HG02571 (cell line): Measurements from ENCODE around the gene YY1.
"Not testable (repeated sequence)": the region's sequence is repeated elsewhere in the genome, so short reads cannot be mapped to it uniquely, and the experiment has no call there.

Experiments used
- ATAC-seq: cut with Tn5 transposase; IDR thresholded peaks from one replicate; pipeline ENCODE4 v1.9.1; 2021; ENCODE audit warnings: mild to moderate bottlenecking, moderate library complexity; ENCODE audit not compliant: unreplicated experiment

Gene YY1

DNA sequence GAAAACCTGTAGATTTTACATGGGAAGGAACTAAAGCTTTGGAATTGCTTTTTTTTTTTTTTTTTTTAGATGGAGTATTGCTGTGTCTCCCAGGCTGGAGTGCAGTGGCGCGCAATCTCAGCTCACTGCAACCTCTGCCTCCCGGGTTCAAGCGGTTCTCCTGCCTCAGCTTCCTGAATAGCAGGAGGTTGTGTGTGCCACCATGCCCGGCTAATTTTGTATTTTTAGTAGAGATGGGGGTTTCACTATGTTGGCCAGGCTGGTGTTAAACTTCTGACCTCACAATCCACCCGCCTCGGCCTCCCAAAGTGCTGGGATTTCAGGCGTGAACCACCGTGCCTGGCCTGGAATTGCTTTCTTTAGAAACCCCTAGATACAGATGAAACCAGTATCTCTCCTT is 44.5 kb downstream of the YY1 start:
- not testable (repeated sequence) for ATAC-seq

DNA sequence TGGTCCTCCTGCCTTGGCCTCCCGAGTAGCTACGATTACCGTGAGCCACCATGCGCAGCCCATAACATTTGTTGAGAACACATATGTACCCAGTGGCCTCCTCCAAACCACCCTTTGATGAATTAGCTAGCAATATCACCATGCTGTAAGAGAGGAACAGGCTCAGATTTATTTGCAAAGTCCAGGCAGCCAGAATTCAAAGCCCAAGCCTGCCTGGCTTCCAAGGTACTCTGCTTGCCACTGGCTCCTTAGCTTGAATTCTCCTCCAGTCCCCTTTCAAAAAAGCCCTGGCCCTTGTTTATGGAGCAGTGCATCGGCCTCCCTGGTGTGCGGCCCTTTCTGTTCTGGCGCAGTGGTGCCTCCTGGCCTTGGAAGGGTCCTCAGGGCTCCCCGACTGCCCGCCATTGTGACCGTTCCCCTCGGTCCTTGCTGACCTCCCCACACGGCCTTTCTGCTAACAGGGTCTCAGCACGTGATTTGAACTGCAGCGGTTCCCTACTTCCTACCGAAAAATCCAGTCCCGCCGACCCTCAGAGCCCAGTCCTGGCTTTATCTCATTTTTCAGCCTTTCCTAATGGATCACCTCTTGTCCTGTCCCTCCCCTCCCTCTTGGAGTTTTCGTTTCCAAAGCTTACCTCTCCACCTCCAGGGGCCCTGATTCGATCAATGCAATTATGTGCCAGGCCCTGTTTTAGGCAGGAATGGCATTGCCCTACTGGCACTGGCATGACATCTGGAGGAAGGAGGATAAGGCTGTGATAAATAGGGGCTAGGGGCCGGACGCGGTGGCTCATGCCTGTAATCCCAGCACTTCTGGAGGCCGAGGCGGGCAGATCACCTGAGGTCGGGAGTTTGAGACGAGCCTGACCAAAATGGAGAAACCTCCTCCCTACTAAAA is 45.3 kb downstream of the YY1 start:
- ATAC-seq = no peak

DNA sequence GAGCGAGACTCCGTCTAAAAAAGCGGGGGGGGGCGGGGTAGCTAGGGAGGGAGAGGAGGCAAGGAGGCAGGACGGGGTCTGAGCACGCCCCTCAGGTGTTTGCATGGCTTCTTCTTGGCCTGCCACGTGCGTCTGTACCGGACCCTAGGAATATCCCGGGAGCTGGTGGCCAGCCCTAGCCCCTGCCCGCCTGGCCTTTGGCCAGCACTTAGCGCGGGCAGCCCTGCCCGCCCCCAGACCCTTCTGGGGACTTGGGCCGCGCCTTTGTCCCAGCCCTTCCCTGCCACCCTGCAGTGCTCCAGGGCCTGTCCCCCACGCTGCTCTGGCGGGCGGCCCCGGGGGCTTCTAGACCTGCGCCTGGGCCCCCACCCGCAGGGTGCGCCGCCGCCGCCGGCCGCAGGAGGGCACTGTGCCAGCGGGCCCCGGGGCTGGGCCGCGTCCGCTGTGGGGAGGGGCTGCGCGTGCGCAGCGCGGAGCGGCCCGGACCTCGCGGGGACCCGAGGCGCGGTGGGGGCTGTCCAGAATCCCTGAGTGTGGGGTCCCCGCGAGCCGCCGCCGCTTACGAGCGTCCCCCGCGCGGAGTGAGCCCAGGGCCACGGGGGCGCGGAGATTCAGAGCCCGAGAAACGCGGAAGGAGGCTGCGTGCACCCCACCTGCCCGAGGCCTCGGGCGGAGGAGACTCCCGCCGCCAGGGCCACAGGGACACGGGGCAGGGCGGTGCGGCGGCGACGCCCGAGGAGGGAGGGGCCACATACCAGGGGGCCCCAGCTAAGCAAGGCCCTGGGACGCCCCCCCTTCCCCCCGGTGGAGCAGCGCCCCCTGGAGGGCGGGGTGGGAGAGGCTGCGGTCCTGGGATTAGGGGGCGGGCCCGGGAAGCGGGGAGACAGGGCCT is 46.3 kb downstream of the YY1 start:
- peak; percentile 80 for ATAC-seq

DNA sequence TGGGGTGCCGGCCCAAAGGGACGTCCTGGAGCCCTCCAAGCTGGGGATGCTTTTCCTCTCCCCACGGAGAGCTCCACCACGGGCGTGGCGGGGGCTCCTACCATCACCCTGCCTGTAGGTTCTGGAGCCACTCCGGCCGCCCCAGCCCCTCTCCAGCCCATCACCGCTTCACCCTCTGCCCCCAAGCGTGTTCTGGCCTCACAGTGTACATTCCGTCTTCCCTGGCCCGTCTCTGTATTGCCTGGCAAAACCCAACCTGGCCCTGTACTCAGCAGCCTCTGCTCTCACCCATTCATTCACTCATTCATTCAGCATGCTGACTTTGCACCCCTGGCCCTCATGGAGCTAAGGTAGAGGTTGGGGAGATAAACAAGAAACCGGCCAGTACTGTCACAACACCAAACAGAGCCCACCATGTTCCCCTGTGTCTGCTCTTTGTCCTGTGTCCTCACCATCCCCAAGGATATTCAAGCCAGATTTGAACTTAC is 47.0 kb downstream of the YY1 start:
- ATAC-seq = no peak

DNA sequence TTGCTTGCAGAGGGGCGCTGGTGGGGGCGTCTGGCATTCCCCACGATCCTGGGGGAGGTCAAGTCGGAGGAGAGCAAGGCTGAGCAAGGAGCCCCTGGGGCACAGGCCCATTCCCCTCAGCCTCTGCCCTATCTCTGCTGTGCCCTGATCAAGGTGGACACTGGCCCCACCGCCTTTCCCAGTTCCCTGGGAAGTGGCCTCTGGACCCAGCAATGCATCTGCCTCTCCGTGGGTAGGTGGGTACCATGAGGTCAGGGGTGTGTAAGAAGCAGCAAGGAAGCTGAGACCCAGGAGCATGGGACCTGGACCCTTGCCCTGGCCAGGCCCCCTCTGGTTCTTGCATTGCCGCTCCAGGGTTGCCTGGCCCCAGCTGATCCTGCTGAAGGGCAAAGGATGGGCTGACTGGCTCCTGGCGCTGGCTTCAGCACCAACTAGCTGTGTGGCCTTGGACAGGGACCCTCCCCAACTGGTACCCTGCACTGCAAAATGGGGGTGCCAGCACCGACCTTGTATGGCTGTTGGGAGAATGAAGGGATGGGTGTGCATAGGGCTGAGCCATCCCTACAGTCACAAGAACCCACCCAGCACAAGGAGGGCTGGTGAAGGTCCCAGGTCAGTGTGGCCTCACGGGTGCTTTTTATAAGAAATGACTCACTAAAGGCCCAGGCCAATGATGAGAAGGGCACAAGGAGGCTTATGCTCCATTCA is 47.7 kb downstream of the YY1 start:
- ATAC-seq = no peak

DNA sequence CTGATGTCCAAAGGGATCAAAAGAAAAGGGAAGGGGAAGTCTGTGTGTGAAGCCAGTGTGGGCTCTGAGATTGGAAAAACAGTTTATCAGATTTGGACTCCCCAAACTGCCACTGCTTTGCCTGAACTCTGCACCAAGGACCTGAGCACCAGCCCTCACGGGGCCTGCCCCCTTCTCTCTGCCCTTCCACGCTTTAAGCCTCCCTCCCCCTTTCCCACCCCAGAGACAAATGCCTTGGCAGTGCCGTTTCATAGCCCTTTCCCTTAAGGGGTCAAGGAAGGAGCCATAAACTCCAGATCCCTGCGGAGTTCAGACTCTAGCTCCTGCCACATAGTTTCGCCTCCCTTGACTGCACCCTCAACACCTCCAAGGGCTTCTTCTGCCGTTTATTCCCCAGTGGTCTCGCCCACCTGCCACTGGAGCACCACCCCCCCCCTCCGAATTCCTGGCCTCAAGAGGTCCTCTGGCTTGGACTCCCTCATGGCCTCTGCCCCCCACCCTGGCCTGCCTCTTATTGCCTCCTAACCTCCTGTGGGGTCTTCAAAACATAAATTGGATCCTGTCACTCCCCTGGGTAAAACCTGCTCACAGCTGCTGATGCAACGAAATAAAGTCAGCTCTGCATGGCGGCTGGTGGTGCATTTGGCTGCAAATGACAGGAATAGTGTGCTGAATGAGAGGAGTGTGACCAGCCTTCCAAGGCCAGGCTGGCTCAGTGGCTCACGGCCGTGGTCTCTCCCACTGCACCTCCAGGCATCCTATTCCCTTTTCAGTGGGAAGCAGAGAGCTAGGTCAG is 48.5 kb downstream of the YY1 start:
- ATAC-seq = no peak

DNA sequence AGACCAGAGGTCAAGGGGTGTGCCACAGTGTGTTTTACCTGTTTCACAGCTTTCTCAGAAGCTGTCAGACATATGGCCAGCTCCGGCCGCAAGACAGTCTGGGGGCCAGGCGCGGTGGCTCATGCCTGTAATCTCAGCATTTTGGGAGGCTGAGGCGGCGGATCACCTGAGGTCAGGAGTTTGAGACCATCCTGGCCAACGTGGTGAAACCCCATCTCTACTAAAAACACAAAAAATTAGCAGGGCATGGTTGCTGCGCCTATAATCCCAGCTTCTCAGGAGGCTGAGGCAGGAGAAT is 49.0 kb downstream of the YY1 start:
- ATAC-seq = not testable (repeated sequence)

DNA sequence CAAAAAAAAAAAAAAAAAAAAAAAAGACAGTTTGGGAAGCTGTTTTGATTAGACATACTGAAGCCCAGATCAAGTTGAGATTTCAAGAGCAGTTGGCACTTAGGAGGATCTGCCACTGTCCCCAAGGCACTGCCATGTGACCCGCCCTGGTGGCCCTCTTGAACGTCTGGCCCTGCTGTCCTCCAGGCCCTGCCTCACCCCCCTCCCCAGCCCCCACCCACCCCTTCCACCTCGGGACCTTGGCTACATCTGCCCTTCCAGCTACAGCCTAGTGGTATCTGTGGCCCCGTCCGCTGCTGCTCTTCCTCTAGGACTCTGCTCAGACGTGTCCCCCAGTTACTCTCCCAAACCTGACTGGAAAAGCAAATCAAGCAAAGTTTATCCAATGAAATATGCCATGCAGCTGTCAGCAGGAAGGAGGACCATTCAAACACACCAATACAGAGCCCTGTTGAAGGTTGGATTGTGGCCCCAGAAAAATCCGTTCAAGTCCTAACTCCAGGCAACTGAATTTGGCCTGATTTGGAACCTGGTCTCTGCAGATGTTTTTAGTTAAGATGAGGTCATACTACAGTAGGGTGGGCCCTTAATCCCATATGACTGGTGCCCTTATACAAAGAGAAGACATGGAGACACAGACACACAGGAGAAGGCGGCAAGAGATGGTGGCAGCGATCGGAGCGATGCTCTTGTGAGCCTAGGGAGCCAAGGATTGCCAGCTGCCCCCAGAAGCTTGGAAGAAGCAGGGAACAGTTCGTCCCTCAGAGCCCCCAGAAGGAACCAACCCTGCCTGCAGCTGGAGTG is 49.6 kb downstream of the YY1 start:
- no peak for ATAC-seq

DNA sequence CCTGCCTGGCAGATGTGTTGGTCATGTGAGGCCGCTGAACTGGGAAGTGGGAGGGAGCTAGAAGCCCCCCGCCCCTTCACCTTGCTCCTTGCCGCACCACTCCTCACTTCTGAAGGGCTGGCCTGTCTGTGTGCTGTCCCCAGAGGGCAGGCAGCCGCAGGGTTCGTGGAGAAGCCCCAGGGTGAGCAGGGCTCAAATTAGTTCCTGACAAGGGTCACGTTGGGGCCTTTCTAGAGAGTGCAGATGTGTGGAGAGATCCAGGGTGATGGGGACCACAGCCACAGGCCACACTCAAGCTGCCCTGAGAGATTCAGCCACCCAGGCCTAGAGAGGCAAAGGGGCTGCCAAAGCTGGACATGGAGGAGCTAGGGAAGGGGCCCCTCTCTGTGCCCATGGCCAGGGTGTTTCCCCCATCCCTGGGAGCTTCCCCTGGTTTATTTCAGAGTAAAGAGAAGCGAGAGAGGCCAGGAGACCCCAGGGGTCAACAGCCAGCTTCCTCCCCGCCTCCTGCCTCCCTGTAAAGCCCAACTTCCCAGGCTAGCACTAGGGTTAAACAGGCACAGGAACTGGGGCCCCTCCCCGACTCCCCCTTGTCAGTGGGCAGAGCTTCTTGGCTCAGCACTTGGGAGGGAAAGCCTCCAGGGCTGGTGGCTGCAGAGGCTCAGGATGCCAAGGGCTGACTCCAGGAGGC is 51.1 kb downstream of the YY1 start:
- ATAC-seq = no peak

DNA sequence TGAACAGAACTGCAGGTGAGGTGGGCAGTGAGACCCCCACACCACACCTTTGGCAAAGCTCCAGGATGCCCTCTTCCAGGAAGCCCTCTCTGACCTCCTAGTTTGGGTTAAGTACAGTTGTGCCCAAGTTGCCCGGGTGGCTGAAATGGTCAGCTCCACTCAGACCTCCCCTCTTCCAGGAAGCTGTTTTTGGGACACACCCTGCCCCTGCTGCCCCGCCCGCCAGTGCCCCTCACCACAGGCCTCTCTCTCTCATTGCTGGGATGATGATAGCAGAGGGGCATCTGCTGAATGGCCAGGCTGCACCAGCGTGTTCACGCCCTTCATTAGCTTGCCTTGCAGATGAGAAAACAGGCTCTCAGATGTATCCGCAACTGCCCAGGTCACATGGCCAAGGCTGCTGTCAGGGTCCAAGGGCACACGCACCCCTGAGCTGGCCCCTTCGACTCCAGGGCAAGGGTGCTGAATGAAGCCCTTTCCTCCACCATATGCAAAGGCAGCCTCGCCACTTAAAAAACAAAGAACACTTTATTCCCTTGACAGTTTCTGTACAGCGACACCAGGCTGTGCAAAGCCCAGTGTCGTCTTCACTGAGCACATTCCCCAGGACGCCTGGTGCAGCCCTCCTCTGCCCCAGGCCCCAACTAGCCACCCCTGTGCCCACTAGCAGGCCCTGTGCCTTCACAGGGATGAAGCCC is 51.8 kb downstream of the YY1 start:
- ATAC-seq = no peak

DNA sequence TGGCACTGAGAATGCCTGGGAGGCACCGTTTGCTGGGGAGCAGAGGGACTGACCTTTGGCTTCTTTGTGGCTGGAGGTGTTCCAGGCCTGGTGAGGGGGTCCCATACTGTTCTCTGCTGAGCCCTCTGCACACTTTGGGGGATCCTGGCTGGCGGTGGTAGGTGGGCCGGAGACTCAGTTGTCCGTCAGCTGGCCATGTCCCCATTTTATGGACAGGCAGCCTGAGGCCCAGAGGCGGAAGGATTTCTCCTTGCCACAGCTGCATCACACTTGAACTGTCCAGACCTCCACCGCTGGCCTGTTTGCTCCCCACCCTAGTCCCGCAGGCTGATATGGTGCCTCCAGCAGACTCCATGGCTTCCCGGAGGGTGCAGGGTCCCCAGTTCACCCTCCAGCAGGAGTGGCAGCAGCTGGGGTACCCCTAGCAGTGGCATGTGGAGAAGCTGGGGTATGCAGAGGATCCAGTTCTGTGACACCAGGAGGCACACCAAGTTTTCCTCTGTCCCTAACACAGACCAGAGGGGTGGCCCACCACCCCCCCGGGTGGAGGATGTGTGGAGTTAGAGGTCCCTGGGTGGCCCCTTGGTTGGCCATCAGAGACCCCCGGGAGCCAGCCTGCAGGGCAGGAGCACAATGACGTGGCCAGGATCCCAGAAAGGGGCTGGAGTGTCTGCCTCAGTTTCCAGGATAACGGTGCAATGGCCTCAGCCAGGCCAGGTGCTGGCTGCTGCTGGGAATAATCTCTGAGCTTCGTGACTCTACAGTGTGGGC is 52.5 kb downstream of the YY1 start:
- no peak for ATAC-seq

DNA sequence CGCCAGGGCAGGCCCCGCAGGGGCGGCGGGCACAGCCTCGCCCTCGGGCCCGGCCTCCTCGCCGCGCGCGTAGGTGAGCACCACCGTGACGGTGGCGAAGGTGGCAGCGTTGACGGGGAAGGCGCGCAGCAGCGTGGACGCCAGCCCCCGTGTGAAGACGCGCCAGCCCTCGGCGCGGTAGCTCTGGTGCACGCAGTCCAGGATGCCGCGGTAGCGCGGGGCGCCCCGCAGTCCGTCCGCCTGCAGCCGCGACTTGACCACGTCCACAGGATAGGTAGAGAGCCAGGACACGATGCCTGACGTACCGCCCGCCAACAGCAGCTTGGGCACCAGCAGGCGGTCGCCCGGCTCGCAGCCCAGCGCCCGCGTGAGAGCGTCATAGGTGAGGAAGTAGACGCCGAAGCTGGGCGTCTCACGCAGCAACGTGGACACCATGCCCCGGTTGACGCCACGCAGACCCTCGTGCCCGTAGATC is 53.4 kb downstream of the YY1 start:
- ATAC-seq = no peak

DNA sequence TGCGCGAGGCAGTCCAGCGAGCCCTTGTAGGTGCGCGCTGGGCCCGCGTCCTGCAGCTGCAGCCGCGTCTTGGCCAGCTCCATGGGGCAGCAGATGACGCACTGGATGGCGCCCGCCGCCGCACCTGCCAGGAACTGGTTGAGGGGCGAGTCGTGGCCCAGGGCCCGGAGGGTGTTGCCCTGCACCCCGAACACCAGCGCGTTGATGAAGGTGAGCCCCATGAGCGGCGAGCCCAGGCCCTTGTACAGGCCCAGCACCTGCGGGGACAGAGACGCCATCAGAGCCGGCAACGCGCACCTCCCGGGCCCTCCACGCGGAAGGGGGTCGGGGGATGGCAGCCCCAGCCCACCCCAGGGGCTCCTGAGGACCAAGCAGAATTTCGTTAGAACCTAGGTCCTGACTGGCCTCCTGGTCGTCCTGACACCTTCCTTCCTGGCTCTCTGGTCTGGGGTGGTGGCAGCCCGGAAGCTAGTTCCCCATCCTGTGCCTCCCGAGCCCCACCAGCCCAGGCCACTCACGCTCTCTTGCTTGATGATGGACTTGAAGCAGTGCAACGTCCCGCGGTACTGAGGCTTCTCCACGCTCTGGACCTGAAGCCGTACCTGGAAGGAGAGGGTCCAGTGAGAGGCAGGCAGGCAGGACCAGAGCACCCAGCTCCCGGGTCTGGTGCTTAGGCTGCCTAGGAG is 54.0 kb downstream of the YY1 start:
- no peak for ATAC-seq

DNA sequence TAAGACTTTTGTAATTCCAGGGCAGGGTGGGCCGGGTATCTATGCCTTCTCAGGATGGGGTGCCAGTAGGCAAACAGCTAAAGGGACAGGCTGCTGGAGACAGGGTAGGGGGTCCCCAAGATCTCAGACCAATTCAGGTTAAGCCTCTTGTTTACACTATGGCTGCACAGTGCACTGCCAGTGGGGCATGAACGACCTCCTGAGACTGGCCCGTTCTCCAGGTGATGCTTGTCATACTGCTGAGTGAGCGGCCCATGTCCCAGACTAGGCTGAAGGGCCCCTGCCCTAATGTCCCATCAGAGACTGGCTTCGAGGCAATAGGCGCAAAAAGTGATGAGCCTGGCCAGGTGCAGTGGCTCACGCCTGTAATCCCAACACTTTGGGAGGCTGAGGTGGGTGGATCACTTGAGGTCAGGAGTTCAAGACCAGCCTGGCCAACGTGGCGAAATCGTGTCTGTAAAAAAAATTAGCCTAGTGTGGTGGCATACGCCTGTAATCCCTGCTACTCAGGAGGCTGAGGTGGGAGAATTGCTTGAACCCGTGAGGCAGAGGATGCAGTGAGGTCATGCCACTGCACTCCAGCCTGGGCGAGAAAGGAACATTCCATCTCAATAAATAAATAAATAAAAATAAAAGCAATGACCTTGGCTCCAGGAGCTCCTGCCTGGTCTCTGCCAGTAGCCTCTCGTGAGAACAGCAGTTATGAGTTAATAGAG is 54.7 kb downstream of the YY1 start:
- ATAC-seq = no peak

DNA sequence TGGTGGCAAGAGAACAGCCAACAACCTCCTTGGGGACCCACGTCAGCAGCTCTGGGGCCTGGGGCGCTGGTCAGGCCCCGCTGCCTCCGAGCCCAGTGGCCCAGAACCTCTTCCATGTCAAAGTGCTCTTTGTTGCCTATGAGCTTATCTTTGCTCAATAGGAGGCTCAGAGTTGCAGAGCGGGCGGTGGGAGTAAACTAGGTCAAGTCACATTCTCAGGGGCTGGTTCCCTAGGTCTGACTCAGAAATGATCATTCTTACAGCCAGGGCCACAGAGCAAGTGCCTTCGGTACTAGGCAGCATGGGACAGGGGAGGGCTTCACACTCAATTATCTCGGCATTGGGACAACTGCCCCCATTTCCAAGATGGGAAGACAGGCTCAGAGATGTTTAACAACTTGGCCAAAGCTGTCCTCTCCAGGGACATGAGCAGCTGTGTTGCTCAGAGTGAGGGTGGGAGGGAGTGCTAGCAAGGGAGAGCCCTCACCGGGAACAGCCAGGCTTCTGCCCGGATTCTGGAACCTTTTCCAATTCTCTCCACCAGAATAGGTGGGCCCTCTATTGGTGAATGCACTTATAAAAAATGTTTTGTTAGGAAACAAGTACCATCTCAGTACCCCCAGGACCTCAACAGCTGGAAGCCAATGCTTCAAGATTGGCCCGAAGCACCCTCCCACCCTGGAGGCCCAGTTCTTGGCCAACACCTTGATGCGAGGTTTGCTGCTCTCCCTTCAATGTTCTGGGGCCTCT is 55.4 kb downstream of the YY1 start:
- ATAC-seq = no peak

DNA sequence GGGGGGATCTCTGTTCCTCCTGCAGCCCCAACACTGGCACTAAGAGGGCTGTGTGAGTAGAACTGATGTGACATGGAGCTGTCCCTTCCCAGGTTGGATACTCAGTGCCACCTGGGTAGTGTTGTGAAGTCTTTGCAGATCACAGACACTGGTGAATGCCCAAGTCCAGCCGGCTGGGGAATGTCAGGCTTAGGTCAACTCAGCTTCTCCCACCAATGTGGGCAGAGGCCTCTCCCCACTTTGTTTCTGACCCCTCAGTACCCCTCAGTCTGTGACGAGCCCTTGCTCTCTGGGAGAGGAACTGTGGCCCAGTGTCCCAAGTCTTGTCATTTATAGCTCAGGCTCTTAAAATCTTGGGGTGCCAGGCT is 56.0 kb downstream of the YY1 start:
- no peak for ATAC-seq
